HG03025 (cell line): ENCODE data around the gene TEFM.
"Not testable (repeated sequence)": the region's sequence is repeated elsewhere in the genome, so short reads cannot be mapped to it uniquely, and the experiment has no call there.

ENCODE experiments used
- ATAC-seq: cut with Tn5 transposase; IDR thresholded peaks from one replicate; pipeline ENCODE4 v1.9.1; 2021; ENCODE audit warnings: mild to moderate bottlenecking, moderate library complexity; ENCODE audit not compliant: unreplicated experiment, low FRiP score

Gene TEFM

GRCh38 chr17:30922235-30923030 is 16.4 kb upstream of the TEFM start:
- ATAC-seq, result no peak

GRCh38 chr17:30921544-30922196 is 15.6 kb upstream of the TEFM start, which contains the start of gene ADAP2:
Gene ADAP2 (plus strand): TSS chr17:30921945. CDS start chr17:30922015, 70 bp downstream.
- ATAC-seq, result no peak

- no peak for ATAC-seq
Measured at GRCh38 chr17:30920683-30921543, 14.9 kb upstream of the TEFM start.

GRCh38 chr17:30920282-30920681 is 14.2 kb upstream of the TEFM start:
- ATAC-seq, result no peak

- no peak for ATAC-seq
Measured at GRCh38 chr17:30917050-30917449, 11.0 kb upstream of the TEFM start.

- ATAC-seq, result no peak
Measured at GRCh38 chr17:30915833-30916611, 10.0 kb upstream of the TEFM start.

GRCh38 chr17:30913955-30914354 is 7.9 kb upstream of the TEFM start:
- no peak for ATAC-seq

GRCh38 chr17:30910151-30910550 is 4.1 kb upstream of the TEFM start:
- ATAC-seq, result not testable (repeated sequence)

GRCh38 chr17:30908717-30909420 is 2.8 kb upstream of the TEFM start:
- no peak for ATAC-seq

- no peak for ATAC-seq
Measured at GRCh38 chr17:30905742-30906100, 317 bp downstream of the TEFM start.

- no peak for ATAC-seq
Measured at GRCh38 chr17:30897311-30897710, 8.7 kb downstream of the TEFM start.

- no peak for ATAC-seq
Measured at GRCh38 chr17:30894236-30894635, 11.8 kb downstream of the TEFM start.

GRCh38 chr17:30886187-30886586 is 19.9 kb downstream of the TEFM start:
- ATAC-seq, result no peak

GRCh38 chr17:30869005-30869404 is 37.0 kb downstream of the TEFM start:
- no peak for ATAC-seq

- ATAC-seq, result no peak
Measured at GRCh38 chr17:30864636-30865035, 41.4 kb downstream of the TEFM start.

GRCh38 chr17:30858556-30859250 is 47.3 kb downstream of the TEFM start:
- no peak for ATAC-seq

GRCh38 chr17:30854146-30854545 is 51.9 kb downstream of the TEFM start:
- ATAC-seq, result no peak
